SK-N-SH (cell line): ENCODE measurements around the gene DSCAML1.

Source experiments
- SIN3A ChIP-seq: IDR thresholded peaks from 2 replicates; pipeline ENCODE4 v1.6.1; 2012; ENCODE audit warnings: low read depth, mild to moderate bottlenecking, low read length, moderate library complexity, borderline replicate concordance
- TF ChIP-seq, protein P1 (sequence below): fragments of 200-600 bp; sonication (generic); IDR thresholded peaks from 2 replicates; pipeline ENCODE4 v1.6.1; 2017; ENCODE audit warnings: antibody characterized with exemption, mild to moderate bottlenecking, moderate library complexity

DNA sequence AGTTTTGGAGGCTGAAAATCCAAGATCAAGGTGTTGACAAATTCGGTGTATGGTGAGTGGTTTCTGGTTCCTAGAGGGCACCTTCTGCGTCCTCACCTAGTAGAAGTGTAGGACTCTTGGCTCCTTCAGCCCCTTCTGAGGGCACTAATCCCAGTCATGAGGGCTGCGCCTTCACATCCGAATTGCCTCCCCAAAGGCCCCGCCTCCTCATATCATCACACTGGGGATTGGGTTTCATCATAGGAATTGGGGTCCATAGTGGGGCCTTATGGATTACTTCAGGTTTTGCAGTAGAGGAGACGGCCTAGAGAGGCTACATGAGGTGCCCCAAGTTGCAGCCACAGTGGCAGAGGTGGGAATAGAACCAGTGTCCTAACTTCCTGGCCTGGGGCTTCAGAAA lies 382.3 kb downstream of the DSCAML1 start:
- TF ChIP-seq SIN3A: no peak
- TF ChIP-seq, protein P1, sequence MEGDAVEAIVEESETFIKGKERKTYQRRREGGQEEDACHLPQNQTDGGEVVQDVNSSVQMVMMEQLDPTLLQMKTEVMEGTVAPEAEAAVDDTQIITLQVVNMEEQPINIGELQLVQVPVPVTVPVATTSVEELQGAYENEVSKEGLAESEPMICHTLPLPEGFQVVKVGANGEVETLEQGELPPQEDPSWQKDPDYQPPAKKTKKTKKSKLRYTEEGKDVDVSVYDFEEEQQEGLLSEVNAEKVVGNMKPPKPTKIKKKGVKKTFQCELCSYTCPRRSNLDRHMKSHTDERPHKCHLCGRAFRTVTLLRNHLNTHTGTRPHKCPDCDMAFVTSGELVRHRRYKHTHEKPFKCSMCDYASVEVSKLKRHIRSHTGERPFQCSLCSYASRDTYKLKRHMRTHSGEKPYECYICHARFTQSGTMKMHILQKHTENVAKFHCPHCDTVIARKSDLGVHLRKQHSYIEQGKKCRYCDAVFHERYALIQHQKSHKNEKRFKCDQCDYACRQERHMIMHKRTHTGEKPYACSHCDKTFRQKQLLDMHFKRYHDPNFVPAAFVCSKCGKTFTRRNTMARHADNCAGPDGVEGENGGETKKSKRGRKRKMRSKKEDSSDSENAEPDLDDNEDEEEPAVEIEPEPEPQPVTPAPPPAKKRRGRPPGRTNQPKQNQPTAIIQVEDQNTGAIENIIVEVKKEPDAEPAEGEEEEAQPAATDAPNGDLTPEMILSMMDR: no peak
